SK-N-SH (cell line): ENCODE results near the gene ZNF182.

Source experiments
- RCOR1 ChIP-seq: fragments of 150-350 bp; IDR thresholded peaks from 2 replicates; pipeline ENCODE4 v1.6.1; 2017; ENCODE audit warnings: antibody characterized with exemption, low read length
- TF ChIP-seq, protein P1 (sequence below): fragments of 200-600 bp; sonication (generic); IDR thresholded peaks from 2 replicates; pipeline ENCODE4 v1.6.1; 2017; ENCODE audit warnings: antibody characterized with exemption, mild to moderate bottlenecking, moderate library complexity

DNA sequence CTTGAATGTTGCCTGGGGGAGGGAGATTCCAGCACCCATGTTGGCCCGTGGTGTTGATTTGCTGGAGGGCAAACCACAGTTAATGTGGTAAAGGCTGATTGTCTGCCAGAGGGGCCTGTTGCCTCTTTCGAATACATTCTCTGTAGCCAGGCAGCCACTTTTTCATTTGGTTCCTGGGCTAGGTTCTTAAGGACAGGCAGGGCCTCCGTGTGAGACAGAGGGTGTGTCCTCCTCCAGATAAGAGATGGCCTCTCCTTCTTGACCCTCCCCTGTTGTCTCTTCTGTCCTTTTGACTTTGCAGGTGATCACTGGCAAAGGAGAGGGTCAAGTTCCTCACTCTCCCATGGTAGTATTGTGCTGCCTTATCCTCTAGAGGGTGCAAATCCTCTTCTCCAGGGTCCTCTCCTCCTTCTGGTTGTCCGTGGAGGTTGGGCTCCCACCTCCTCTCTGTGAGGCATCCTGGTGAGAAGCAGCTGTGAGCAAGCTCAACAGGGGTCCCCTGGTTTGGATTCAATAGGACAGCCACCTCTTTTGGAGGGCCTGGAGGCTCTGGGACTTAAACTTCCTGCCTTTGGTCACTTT lies 44.9 kb downstream of the ZNF182 start:
- TF ChIP-seq, protein P1, sequence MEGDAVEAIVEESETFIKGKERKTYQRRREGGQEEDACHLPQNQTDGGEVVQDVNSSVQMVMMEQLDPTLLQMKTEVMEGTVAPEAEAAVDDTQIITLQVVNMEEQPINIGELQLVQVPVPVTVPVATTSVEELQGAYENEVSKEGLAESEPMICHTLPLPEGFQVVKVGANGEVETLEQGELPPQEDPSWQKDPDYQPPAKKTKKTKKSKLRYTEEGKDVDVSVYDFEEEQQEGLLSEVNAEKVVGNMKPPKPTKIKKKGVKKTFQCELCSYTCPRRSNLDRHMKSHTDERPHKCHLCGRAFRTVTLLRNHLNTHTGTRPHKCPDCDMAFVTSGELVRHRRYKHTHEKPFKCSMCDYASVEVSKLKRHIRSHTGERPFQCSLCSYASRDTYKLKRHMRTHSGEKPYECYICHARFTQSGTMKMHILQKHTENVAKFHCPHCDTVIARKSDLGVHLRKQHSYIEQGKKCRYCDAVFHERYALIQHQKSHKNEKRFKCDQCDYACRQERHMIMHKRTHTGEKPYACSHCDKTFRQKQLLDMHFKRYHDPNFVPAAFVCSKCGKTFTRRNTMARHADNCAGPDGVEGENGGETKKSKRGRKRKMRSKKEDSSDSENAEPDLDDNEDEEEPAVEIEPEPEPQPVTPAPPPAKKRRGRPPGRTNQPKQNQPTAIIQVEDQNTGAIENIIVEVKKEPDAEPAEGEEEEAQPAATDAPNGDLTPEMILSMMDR: no peak; the same call in 1 of the 2 replicates
- TF ChIP-seq RCOR1: no peak
